SK-N-SH (cell line): ENCODE measurements around the gene ZBTB7A.

Experiments
- EP300 ChIP-seq, 2 experiments: IDR thresholded peaks; 2 replicates each; pipeline versions ENCODE4 v1.4.0 to v1.6.1; 2012; ENCODE audit warnings: borderline replicate concordance in 1 of 2, low read depth in 1 of 2, low read length in 1 of 2
- RAD21 ChIP-seq: IDR thresholded peaks from 2 replicates; pipeline ENCODE4 v1.6.1; 2012; ENCODE audit warnings: mild to moderate bottlenecking, low read length
- RCOR1 ChIP-seq: fragments of 150-350 bp; IDR thresholded peaks from 2 replicates; pipeline ENCODE4 v1.6.1; 2017; ENCODE audit warnings: antibody characterized with exemption, low read length
- SIN3A ChIP-seq: IDR thresholded peaks from 2 replicates; pipeline ENCODE4 v1.6.1; 2012; ENCODE audit warnings: low read depth, mild to moderate bottlenecking, low read length, moderate library complexity, borderline replicate concordance
- YY1 ChIP-seq: IDR thresholded peaks from 2 replicates; pipeline ENCODE4 v1.4.0; 2012; ENCODE audit warnings: low read depth, mild to moderate bottlenecking
- TF ChIP-seq, protein P1 (sequence below): fragments of 200-600 bp; sonication (generic); IDR thresholded peaks from 2 replicates; pipeline ENCODE4 v1.6.1; 2017; ENCODE audit warnings: antibody characterized with exemption, mild to moderate bottlenecking, moderate library complexity
- TF ChIP-seq, protein P2 (sequence below): IDR thresholded peaks from 2 replicates; pipeline ENCODE4 v1.4.0; 2012; ENCODE audit warnings: low read depth

DNA sequence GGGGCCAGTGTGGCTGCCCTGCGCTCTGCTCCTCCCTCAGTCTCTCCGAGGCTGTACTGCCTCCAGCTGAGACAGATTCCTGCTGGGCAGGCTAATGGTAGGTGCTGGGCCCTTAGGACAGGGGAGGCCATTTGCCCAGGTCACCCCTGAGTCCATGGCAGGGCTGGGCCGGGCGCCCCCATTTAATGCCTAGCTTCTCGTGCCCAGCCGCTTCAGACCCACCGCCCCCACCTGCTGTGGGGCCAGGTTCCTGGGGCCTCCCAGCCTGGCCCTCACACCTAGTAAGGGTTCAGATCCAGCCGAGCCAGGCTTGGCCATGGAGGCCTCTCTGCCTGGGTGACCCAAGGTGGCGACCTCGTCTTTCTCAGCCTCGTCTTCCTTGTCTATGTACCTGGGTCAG is 41.4 kb downstream of the ZBTB7A start:
- TF ChIP-seq YY1 (no peak), RCOR1 (no peak), EP300 (IDR thresholded peaks at IDR 0.05; ENCODE audit: borderline replicate concordance in 1 of 2, low read depth in 1 of 2, low read length in 1 of 2) (no peak), RAD21 (no peak), SIN3A (no peak)
- TF ChIP-seq, protein P1, sequence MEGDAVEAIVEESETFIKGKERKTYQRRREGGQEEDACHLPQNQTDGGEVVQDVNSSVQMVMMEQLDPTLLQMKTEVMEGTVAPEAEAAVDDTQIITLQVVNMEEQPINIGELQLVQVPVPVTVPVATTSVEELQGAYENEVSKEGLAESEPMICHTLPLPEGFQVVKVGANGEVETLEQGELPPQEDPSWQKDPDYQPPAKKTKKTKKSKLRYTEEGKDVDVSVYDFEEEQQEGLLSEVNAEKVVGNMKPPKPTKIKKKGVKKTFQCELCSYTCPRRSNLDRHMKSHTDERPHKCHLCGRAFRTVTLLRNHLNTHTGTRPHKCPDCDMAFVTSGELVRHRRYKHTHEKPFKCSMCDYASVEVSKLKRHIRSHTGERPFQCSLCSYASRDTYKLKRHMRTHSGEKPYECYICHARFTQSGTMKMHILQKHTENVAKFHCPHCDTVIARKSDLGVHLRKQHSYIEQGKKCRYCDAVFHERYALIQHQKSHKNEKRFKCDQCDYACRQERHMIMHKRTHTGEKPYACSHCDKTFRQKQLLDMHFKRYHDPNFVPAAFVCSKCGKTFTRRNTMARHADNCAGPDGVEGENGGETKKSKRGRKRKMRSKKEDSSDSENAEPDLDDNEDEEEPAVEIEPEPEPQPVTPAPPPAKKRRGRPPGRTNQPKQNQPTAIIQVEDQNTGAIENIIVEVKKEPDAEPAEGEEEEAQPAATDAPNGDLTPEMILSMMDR, result no peak
- TF ChIP-seq, protein P2, sequence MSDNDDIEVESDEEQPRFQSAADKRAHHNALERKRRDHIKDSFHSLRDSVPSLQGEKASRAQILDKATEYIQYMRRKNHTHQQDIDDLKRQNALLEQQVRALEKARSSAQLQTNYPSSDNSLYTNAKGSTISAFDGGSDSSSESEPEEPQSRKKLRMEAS, result no peak
